Activated CD8-positive, alpha-beta memory T cell treated with anti-CD3 and anti-CD28 coated beads for 36 hours (primary cell): Measurements from ENCODE around the gene ALG14. TPM values are rescaled to one million over a fixed set of nuclear protein-coding genes. Genes with fewer than 3 reads are reported as not detected.
"Not testable (repeated sequence)": the region's sequence is repeated elsewhere in the genome, so short reads cannot be mapped to it uniquely, and the experiment has no call there.

Experiments used
- CTCF ChIA-PET: fragments of 350-600 bp; sonication (Branson Sonifier 250); formaldehyde crosslinking; loops from one replicate; lab custom pipeline; 2021; ENCODE audit warnings: antibody characterized with exemption; lab: Charles Lee
- POLR2A ChIA-PET: fragments of 350-600 bp; sonication (Branson Sonifier 250); formaldehyde crosslinking; loops from one replicate; lab custom pipeline; 2021; ENCODE audit warnings: antibody characterized with exemption; lab: Charles Lee
- total RNA-seq, 2 experiments: library from RNA; stranded (reverse); gene quantifications; one replicate each; pipeline ENCODE4 v1.2.3, GENCODE V29; 2021

ALG14 gene
- total RNA-seq, 2 experiments from 2014 or later: 3.7 to 4.6 TPM

GRCh38 chr1:95057351-95057750 is 15.4 kb downstream of the ALG14 start:
- CTCF ChIA-PET: no interaction called here
- POLR2A ChIA-PET: no interaction called here

DNA sequence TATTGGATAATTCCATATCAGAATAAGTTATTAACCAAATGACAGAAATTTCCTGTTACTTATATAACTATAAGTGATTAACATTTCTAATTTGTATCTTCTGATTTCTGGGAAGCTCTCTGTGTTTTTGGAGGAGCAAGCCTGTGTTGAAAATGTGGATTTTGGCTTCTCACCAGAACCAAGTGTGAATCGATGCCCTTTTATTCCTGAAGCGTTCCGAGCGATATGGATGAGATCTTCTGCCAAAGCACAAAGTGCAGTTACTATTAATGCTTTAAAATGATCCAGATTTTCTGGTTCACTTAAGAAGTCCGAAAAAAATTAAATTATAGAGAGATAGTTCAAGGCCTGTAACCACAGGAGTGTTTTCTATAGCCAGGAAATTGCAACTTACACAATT is 22.8 kb downstream of the ALG14 start:
- POLR2A ChIA-PET: no interaction called here
- CTCF ChIA-PET: no interaction called here

GRCh38 chr1:95048317-95048716 is 24.4 kb downstream of the ALG14 start:
- CTCF ChIA-PET: interaction anchor here (1.0 kb wide), 1 partner anchor 194 kb away, joined by 3 read pairs; no protein-coding TSS in a partner anchor
- POLR2A ChIA-PET: no interaction called here

DNA sequence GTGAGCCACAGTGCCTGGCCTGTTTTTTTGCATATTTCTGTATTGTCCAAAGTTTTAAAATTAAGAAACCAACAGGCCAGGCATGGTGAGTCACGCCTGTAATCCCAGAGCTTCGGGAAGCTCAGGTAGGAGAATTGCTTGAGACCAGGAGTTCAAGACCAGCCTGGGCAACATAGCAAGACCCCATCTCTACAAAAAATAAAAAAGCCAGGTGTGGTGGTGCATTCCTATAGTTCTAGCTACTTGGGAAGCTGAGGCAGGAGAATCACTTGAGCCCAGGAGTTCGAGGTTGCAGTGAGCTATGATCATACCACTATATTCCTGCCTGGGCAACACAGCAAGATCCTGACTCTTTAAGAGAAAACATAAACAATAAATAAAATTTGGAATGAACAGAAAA is 25.1 kb downstream of the ALG14 start:
- POLR2A ChIA-PET, CTCF ChIA-PET: not testable (repeated sequence)

DNA sequence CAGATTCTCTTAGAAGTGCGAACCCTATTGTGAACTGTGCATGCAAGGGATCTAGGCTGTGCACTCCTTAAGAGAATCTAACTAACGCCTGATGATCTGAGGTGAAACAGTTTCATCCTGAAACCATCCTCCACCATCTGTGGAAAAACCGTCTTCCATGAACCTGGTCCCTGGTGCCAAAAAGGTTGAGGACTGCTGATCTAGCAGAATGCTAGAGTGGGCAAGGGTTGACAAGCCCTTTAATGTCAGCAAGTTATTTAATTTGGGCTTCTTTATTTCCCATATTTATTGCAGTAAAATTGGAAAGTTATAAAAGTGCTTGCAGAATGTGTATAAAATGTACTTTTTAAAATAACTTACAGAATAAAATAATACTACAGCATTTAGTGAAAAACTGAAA is 26.4 kb downstream of the ALG14 start:
- CTCF ChIA-PET: no interaction called here

GRCh38 chr1:95043141-95043980 is 29.4 kb downstream of the ALG14 start:
- ChIA-PET CTCF (interaction anchor here (0.5 to 1.2 kb wide), 19 partner anchors 9 to 207 kb away, joined by 3 to 24 read pairs (median 3); partner anchors contain the start of genes ALG14 and RWDD3), POLR2A (no interaction called here)

More for the DNA sequence above, 26.4 kb downstream of the ALG14 start:
- POLR2A ChIA-PET: no interaction called here

- ChIA-PET CTCF (interaction anchor here (1.1 kb wide), 1 partner anchor 188 kb away, joined by 6 read pairs; no protein-coding TSS in a partner anchor), POLR2A (interaction anchor here (1.0 kb wide), 1 partner anchor 188 kb away, joined by 4 read pairs; no protein-coding TSS in a partner anchor)
Measured at GRCh38 chr1:95042286-95042685, 30.5 kb downstream of the ALG14 start.

DNA sequence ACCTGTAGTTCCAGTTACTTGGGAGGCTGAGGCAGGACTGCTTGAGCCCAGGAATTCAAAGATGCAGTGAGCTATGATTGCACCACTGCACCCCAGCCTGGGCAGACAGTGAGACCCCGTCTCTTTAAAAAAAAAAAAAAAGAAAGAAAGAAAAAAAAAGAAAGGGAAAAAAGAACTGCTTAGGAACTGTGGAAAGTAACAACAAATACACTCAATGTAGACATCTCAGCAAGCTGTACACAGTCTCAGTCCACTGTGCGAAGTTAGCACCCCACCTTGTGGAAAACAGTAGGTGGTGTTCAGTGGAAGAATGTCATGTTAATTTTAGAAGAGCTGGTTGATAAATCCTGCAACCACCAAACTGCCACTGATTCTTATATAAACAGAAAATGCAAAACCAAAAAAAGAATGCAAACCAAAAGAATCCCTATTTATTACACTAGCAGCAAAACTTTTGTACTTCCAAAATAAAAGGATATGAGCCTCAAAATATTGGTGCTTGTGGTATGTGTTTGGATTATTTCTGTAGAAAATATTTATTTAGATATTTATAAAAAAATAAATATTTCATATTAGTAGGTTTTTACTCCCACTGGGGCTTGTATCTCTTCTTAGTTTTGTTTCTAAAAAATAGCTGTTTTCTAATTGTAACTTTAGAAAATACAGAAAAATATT is 31.1 kb downstream of the ALG14 start:
- ChIA-PET POLR2A (interaction anchor here (1.0 kb wide), 1 partner anchor 188 kb away, joined by 4 read pairs; no protein-coding TSS in a partner anchor), CTCF (interaction anchor here (0.7 to 1.2 kb wide), 4 partner anchors 187 to 1730 kb away, joined by 3 to 6 read pairs (median 3); no protein-coding TSS in a partner anchor)

DNA sequence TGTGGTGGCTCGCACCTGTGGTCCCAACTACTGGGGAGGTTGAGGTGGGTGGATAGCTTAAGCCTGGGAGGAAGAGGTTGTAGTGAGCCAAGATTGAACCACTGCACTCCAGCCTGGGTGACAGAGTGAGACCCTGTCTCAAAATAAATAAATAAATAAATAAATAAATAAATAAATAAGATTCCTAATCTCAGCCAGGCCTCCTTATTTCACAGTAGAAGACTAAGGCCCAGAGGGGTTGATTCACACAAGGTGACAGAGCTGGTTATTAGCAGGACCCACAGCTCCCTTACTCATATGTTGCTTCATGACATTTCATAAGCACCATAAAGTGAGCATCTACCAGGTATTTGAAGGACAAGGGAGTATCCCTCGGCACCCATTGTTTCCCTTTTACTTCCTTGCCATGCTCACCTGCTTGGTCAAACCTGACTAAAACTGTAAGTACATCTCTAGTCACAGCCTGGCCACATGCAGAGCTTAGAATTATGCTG is 32.7 kb downstream of the ALG14 start:
- POLR2A ChIA-PET: no interaction called here
- CTCF ChIA-PET: interaction anchor here (0.6 to 1.3 kb wide), 2 partner anchors 186 to 200 kb away, joined by 3 to 4 read pairs; no protein-coding TSS in a partner anchor

GRCh38 chr1:95039360-95040031 is 33.3 kb downstream of the ALG14 start:
- CTCF ChIA-PET: interaction anchor here (1.3 kb wide), 1 partner anchor 185 kb away, joined by 3 read pairs; no protein-coding TSS in a partner anchor

DNA sequence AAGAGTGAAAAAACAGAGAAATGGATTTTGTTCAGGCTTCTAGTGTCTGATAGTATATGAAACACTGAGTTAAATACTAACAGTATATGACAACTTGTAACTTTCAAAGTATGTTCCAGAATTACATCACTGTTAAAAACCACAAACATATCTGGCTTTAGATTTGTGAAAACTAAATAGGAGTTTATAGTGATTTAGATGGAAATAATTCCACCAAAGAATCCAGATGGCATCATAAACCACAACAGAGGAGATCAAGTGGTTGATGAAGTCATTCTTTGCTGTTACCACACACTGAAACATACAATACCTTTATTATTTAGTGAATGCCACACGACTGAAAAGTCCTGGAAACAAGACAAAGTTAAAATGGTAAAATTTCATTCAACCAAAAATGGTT is 37.2 kb downstream of the ALG14 start:
- ChIA-PET CTCF (no interaction called here), POLR2A (no interaction called here)

More at GRCh38 chr1:95039360-95040031, 33.3 kb downstream of the ALG14 start:
- POLR2A ChIA-PET: no interaction called here

DNA sequence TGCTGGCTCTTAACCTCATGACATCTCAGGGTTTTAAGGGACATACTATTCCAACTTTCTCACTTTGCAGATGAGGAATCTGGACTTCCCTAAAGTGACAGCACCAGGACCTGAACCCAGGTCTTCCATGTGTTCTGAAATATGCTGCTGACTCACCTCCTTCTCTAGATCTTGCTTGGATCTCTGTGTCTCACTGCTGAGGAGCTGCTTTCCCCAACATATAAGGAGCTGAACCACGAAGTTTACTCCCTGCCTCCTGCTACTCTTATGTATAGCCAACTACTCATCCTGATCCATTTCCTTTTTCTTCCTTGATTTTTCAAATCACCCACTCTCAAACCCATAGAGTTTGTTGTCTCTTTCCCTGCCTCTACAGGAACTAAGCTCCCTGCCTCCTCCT is 38.2 kb downstream of the ALG14 start:
- ChIA-PET POLR2A (no interaction called here), CTCF (interaction anchor here (1.2 kb wide), 2 partner anchors 9 to 200 kb away, joined by 3 read pairs; partner anchors contain the start of gene RWDD3)

DNA sequence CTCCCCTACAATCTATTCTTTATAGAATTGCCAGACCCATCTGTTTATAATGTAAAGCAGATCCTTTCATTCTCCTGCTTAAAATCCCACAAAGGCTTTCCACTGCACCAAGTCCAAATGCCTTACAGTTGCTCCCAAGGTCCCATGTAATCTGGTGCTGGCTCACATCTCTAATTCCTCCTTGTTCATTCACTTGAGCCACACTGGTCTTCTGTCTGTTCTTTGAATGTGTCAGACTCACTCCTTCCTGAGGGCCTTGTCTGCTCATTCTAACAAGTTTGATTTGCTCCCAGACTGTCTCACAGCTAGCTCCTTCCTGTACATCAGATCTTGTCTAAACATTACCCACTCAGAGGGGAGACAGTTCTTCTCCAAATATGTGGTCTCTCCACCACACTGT is 38.9 kb downstream of the ALG14 start:
- CTCF ChIA-PET: interaction anchor here (1.2 kb wide), 2 partner anchors 9 to 200 kb away, joined by 3 read pairs; partner anchors contain the start of gene RWDD3
- POLR2A ChIA-PET: no interaction called here

- POLR2A ChIA-PET: no interaction called here
Measured at GRCh38 chr1:95029532-95029931, 43.2 kb downstream of the ALG14 start.

GRCh38 chr1:95028954-95029353 is 43.8 kb downstream of the ALG14 start:
- POLR2A ChIA-PET: no interaction called here
- CTCF ChIA-PET: no interaction called here

More at GRCh38 chr1:95029532-95029931, 43.2 kb downstream of the ALG14 start:
- CTCF ChIA-PET: no interaction called here

GRCh38 chr1:95027046-95027445 is 45.7 kb downstream of the ALG14 start:
- POLR2A ChIA-PET: no interaction called here
- CTCF ChIA-PET: no interaction called here

GRCh38 chr1:95023399-95024043 is 49.2 kb downstream of the ALG14 start:
- POLR2A ChIA-PET: no interaction called here
- CTCF ChIA-PET: no interaction called here

GRCh38 chr1:95022644-95022926 is 50.2 kb downstream of the ALG14 start:
- CTCF ChIA-PET: no interaction called here
- POLR2A ChIA-PET: no interaction called here
